SKM-1 (cell line): ENCODE measurements around the gene TLE6.
"Not testable (repeated sequence)": the region's sequence is repeated elsewhere in the genome, so short reads cannot be mapped to it uniquely, and the experiment has no call there.

Experiments used
- DNase-seq: peaks from one replicate; lab custom pipeline; 2025; ENCODE audit not compliant: unreplicated experiment; lab: John Stamatoyannopoulos, UW

The TLE6 gene

DNA sequence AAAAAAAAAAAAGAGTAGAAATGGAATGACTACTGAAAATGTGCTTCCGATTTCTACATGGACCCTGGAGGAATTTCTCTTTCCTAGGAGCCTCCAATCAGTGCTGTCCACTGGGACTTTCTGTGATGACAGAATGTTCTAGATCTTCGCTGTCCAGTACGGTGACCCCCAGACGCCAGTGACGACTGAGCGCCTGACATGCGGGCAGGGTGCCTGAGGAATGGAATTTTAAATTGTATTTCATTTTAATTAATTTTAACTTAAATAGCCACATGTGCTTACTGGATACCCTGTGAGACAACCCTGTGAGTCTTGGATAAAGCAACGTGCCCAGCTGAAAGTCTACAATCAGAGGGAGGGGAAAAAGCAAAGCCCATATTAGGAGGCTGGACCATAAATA lies 4.1 kb upstream of the TLE6 start:
- DNase-seq, result no peak

DNA sequence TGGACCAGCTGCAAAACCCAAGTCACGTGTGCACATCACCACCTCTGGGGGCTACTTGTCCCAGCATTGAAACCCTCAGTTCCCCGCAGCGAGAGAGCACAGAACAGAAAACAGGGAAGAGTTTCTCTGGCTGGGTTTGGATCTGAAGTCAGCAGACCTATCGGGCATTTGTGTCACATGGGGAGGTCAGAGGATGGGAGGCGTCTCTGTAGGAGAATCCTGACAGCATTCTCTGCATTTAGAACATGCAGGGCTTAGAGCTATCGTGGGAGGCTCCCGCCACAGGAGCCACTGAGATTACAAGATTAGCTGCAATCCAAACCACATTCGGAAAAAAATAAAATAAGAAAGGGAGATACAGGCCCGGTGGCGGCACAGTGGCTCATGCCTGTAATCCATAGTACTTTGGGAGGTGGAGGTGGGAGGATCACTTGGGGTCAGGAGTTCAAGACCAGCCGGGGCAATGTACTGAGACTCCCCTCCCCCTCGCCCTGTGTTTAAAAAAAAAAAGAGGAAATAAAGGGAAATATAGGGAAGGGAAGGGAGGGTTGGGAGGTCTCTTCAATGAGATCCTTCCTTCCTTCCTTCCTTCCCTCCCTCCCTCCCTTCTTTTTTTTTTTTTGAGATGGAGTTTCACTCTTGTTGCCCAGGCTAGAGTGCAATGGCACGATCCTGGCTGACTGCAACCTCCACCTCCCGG lies 2.9 kb upstream of the TLE6 start:
- DNase-seq, result no peak

DNA sequence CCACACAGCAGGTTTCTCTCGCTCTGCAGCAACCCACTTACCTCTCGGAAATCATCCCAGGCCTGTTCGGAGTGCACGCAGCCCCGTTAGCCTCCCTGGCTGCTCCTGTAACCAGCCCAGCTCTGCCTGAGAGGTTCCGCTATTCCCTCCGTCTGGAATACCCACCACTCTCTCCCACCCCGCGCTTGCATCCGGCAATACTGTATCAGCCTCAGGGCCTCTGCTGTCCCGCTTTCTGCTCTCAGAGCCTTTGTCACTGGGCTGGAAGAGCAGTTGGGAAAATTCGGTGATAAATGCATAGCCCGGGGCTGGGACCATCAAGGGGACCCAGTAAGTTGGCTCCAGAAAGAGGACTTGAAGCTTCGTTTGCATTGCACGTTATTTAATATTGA lies 759 bp upstream of the TLE6 start:
- DNase-seq, result no peak

DNA sequence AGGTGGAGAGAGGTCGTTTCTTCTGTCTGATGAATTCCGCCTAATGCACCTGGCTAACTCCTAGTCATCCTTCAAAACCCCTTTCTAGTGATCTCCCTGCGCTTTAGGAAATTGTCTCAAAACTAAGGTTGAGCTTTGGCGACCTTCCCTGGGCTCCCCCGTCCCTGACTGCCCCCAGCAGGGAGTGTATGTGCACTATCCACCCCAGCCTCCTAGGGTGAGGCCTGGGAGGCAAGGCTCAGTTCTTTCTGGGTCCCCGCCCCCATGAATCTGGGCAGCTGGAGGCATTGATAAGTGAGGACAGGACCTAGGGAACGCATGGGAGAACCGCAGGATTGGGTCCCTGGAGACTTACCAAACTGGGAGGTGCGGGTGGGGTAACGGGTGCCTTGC lies 378 bp downstream of the TLE6 start:
- DNase-seq, result no peak

DNA sequence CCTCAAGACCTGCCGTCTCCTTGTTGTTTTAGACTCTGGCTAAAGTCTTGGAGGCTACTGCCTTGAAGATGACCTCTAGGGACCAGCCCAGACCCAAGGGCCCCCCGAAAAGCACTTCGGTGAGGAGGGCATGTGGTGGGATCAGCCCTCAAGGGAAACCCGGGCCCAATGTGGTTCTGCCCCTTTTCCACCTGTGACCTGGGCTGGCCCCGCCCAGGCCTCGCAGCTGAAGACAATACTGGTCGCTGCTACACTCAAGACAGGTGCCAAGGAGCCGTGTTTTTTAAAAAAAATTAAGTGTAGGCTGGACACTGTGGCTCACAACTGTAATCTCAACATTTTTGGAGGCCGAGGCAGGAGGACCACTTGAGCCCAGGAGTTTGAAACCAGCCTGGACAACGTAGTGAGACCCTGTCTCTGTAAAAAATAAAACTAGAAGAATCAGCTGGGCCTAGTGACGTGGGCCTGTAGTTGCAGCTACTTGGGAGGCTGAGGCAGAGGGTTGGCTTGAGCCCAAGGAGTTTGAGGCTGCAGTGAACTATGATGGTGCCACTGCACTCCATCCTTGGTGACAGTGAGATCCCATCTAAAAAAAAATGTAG lies 903 bp downstream of the TLE6 start:
- DNase-seq, result no peak

DNA sequence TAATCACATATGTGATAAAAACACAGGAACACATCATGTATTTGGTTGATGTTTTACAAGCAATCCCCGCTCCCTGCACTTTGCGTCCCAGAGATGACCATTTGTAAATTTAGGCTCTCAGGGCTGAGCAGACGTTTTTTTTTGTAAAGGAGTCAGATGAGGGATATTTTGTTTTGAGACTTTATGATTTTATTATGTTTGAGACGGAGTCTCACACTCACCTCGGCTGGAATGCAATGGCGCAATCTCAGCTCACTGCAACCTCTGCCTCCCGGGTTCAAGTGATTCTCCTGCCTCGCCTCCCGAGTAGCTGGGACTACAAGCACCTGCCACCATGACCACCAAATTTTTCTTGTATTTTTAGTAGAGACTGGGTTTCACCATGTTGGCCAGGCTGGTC lies 1.4 kb downstream of the TLE6 start:
- no peak for DNase-seq

DNA sequence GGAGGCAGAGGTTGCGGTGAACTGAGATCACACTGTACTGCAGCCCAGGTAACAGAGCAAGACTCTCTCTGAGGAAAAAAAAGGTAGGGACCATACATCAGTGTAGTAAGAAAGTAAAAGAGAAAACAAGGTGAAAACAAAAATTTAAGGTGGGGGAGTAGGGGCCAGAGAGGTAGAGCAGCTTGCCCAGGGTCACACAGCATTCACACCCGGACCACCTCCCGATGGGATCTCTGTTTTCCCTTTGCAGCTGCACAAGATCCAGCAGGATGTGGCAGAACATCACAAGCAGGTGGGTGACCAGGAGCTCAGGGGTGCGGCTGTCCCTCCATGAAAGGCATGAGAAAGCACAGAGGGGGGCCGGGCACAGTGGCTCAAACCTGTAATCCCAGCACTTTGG lies 4.5 kb downstream of the TLE6 start:
- no peak for DNase-seq

DNA sequence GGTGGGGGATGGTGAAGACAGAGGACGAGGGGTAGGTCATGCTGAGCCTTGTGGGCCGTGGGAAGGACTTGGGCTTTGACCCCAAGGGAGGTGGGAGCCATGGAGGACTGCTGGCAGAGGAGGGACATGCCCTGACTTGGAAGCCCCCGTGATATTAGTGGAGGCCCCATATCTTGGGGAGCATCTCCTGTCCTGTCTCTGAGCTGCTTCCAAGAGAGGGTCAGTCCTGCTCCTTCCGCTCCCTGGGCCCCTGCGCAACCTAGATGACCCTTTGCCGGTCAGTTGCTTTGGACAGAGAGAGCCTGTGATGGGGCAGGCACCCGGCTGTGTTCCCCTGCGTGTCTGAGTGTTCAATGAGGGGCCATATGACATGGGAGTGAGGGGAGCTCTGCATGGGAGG lies 5.2 kb downstream of the TLE6 start:
- no peak for DNase-seq

DNA sequence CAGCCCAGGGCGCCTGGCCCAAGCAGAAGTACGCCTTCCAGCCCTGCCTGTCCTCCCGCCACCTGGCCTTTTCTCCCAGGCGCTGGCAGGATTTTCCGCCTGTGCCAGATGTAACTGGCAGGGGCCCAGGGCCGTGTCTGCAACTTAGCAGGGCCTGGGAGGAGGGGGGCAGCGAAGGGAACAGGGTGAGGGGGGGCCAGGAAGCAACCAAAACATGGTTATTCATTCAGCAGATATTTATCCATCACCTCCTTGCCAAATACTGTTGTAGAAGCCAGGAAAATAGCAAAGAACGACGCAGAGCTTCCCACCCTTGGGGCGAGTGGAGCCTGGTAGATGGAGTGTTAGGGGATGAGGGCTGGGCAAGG lies 5.6 kb downstream of the TLE6 start:
- no peak for DNase-seq

DNA sequence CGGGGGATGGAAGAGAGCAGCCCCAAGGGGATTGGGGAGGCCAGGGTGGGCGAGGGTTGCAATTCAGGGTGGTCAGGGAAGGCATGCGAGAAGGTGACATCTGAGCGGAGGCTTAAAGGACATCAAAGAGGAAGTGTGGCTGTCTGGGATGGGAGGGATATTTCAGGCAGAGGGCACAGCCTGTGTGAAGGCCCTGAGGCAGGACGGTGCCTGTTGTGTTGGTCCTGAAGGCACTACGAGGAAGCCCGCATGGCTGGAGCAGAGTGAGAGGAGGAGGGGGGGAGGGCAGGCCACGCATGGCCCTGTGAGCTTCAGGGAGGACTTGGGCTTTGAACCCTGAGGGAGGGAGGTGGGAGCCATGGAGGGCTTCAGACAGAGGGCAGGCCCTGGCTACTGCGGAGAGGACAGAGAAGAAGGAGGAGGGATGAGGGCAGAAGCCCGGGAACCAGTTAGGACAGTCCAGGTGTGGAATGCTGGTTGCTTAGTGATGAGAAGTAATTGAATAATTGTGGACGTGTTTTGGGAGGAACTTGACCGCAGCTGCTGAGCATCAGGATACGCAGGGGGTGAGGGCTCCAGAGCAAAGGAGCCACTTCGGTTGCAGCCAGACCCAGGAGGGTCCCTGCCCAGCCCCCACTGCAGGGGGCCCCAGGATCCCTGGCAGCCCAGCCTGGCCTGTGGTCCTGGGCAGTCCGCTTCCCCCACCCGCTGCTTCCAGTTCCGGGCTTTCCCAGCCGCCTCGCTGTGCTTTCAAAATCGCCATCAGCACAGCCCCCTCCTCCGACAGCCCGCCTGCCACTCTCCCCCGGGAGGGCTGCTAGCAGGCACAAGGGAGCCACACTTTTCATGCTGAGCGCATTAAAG lies 6.2 kb downstream of the TLE6 start:
- no peak for DNase-seq

DNA sequence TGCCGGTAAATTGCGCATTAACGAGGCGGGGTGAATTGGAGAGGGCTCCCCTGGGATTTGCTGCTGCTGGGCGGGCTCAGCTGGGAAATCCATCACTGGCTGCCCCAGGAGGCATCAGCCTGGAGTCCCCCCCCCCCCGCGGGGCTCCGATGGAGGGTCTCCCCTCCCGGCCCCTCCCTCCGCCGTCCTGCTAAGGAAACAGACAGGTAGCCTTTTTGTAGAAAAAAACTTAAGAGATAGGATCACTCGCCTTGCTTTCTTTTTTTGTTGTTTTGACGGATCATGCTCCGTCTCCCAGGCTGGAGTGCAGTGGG lies 6.8 kb downstream of the TLE6 start:
- DNase-seq, result no peak

DNA sequence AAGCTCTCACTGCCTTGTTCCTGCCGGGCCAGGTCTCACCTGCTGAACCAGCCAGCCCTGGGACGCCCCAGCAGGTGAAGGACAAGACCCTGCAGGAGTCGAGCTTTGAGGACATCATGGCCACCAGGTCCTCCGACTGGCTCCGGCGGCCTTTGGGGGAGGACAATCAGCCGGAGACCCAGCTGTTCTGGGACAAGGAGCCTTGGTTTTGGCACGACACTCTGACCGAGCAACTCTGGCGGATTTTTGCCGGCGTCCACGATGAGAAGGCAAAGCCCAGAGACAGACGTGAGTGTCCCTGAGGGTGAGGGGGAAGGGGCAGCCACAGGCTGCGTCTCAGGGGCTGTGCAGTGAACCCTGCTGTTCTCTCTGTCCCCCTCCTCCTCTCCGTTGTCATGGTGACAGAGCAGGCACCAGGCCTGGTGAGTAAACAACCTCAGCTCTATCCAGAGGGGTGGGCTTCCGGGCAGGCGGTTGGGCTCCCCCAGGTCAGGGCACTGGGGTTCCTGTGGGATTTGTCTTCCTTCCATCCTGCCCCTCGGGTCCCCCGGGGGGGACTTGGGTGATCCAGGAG lies 9.7 kb downstream of the TLE6 start:
- DNase-seq, result no peak

DNA sequence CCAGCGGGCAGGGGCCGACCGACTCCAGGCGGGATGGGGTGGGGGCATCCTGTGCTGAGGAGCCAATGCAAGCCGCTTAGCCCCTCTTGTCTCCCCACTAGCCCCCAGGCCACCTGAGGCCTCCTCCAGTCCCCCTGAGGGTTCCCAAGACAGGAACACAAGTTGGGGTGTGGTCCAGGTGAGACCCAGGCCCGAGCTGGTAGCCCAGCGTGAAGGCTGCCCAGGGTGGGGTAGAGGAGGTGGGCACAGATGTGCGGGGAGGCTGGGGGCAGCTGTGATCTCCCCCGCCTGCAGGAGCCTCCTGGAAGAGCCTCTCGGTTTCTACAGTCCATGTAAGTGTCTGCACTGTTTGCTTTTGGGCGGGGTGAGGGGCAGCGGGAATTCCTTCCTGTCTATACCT lies 10.4 kb downstream of the TLE6 start:
- DNase-seq, result no peak

DNA sequence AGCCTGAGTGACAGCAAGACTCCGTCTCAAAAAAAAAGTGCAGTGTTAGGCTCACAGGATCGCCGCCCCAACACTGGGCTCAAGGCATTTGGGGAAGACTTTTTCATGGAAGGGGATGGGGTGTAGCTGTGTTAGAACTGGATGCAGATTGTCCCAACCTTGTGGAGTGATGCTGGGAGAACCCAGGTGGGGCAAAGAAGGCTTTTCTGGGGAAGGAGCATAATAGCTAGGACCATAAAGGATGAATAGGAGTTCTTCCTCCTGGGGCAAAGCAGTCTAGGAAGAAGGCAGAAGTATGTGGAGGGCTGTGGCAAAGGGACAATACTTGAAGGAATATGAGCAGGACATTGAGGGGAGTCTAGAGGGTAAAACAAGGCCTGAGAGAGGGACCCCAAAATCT lies 11.2 kb downstream of the TLE6 start:
- no peak for DNase-seq

DNA sequence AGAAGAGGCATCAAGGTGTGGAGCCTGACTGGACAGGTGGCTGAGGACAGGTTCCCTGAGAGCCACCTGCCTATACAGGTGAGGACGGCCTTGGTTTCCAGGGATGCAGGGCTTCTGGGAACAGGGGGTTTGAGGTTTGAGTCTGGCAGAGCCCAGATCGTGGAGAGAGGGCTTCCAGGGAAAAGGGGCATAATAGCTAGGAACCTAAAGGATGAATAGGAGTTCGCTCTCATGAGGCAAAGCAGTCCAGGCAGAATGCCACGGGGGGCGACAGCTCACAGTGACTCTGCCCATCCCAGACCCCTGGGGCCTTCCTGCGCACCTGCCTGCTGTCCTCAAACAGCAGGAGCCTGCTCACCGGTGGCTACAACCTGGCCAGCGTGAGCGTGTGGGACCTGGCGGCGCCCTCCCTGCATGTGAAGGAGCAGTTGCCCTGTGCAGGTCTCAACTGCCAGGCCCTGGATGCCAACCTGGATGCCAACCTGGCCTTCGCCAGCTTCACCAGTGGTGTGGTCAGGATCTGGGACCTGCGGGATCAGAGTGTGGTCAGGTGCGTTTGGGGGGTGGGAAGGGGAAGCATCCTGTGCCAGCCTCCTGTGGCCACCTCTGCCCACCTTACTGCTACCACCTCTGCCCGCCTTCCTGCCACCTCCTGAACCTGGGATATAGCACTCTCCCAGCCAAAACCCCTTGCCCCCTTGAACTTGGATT lies 12.0 kb downstream of the TLE6 start:
- DNase-seq, result no peak

DNA sequence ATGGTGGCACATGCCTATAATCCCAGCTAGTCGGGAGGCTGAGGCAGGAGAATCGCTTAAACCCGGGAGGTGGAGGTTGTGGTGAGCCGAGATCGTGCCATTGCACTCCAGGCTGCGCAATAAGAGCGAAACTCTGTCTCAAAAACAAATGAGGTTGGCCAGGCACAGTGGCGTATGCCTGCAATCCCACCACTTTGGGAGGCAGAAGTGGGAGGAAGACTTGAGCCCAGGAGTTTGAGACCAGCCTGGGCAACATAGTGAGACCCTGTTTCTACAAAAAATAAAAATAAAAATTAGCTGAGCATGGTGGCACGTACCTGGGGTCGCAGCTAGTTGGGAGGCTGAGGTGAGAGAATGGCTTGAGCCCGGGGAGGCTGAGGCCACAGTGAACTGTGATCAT lies 15.0 kb downstream of the TLE6 start:
- DNase-seq, result not testable (repeated sequence)

DNA sequence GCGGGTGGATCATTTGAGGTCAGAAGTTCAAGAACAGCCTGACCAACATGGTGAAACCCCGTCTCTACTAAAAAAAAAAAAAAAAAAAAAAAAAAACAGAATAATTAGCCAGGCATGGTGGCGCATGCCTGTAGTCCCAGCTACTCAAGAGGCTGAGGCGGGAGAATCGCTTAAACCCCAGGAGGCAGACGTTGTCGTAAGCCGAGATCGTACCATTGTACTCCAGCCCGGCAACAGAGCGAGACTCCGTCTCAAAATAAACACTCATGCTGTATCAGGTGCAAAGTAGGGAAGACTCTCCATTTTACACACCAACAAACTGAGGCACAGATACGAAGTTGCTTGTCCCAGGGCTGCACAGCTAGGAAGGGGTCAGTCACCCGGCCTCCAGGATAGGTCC lies 15.6 kb downstream of the TLE6 start:
- no peak for DNase-seq

DNA sequence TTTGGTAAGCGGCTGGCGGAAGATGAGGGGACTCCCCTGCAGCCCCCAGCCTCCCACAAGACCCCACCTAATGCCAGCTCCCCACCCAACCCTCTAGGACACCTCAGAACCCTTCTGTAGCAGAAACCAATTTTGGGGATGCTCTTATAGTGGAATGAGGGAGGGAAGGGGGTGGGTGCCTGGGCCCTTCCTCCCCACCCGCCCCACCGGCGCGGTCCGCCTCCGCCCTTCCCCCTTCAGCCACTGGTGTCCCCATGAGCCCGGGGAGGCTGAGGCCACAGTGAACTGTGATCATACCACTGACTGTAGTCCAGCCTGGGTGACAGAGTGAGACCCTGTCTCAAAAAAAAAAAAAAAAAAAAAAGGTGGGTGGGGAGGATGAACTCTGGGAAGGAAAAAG lies 16.2 kb downstream of the TLE6 start:
- no peak for DNase-seq

DNA sequence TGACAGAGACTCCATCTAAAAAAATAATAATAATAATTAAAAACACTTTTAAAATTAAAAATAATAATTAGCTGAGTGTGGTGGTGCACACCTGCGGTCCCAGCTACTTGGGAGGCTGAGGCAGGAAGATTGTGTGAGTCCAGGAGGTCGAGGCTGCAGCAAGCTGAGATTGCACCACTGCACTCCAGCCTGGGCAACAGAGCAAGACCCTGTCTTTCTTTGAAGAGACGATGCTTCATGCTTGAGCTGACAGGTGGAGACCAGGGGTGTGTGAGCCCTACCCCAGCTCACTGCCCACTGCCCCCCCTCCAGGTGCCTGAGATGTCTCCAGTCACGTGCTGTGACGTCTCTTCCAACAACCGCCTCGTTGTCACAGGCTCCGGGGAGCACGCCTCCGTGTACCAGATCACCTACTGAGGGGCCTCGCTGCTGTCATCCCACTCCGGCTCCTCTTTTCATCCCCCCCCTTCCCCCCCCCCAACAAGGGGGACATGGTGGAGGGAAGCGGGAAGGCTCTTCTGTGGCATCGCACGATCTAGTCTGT lies 17.3 kb downstream of the TLE6 start:
- DNase-seq, result no peak

DNA sequence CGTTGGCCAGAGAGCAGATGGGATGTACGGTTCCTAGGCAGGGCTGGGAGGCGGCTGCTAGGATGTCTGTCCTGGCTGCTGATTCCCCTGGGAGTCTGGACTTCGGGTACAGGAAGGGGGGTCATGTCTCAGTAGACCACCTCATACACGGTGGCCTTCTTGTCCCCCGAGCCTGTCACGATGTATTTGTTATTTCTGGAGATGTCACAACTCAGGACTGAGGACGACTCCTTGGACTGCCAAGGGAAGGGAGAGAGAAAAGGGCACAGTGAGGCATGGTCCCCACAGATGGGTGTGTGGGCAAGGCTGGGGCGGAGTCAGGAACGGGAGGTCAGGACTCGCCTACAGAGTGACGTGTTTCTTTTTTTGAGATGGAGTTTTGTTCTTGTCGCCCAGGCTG lies 20.4 kb downstream of the TLE6 start:
- no peak for DNase-seq

DNA sequence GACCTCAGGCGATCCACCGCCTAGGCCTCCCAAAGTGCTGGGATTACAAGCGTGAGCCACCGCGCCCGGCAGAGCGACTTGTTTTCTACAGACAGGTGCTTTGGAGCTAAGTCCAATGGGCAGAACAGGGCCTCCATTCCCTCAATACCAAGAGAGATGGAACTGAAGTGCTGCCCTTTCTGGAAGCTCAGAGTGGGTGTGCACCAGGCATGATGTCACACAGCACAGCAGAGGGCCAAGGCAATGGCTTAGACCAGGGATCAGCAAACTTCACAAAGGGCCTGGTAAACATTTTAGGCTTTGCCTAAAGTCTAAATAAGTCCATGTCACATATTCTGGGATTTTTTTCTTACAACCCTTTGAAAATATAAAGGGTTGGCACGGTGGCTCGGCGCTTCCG lies 21.3 kb downstream of the TLE6 start:
- DNase-seq, result no peak
